HUES48 (cell line): ENCODE measurements around the gene MX1.

ENCODE experiments used
- H3K27ac ChIP-seq: one replicate; pipeline ENCODE4 v1.7.0; 2013; ENCODE audit warnings: low read depth, low read length, inconsistent platforms
- H3K27me3 ChIP-seq: 2 replicates; pipeline ENCODE4 v1.6.1; 2013; ENCODE audit warnings: mild to moderate bottlenecking, low read length; ENCODE audit not compliant: control insufficient read depth, insufficient read depth
- H3K36me3 ChIP-seq: 2 replicates; pipeline ENCODE4 v1.6.1; 2013; ENCODE audit warnings: low read length; ENCODE audit not compliant: control insufficient read depth, insufficient read depth
- H3K4me1 ChIP-seq: 2 replicates; pipeline ENCODE4 v1.6.1; 2013; ENCODE audit warnings: mild to moderate bottlenecking, low read length; ENCODE audit not compliant: control insufficient read depth, insufficient read depth
- H3K4me3 ChIP-seq: 2 replicates; pipeline ENCODE4 v1.5.1; 2013; ENCODE audit warnings: mild to moderate bottlenecking, low read depth, low read length
- H3K9ac ChIP-seq: 2 replicates; pipeline ENCODE4 v1.6.1; 2013; ENCODE audit warnings: mild to moderate bottlenecking, low read depth, low read length, moderate library complexity
- H3K9me3 ChIP-seq: 2 replicates; pipeline ENCODE4 v1.6.1; 2013; ENCODE audit warnings: low read length; ENCODE audit not compliant: control insufficient read depth, insufficient read depth

Gene MX1

GRCh38 chr21:41396558-41397075, 29.4 kb upstream of the MX1 start:
- Histone ChIP-seq H3K9me3 (no peaks in the 10 kb centered on the region), H3K27me3 (no peaks in the 10 kb centered on the region), H3K9ac (no peak overlapping the region)

GRCh38 chr21:41397471-41397891, 28.6 kb upstream of the MX1 start:
- Histone ChIP-seq H3K9me3 (no peaks in the 10 kb centered on the region), H3K4me1 (0 out of 2 replicates have a peak, but pooled peaks cover 8% of the 10 kb centered on the region), H3K36me3 (no peaks in the 10 kb centered on the region), H3K9ac (no peak overlapping the region), H3K27me3 (no peaks in the 10 kb centered on the region), H3K4me3 (no peak overlapping the region), H3K27ac (no peak overlapping the region)

More at GRCh38 chr21:41396558-41397075, 29.4 kb upstream of the MX1 start:
- Histone ChIP-seq H3K4me1 (0 out of 2 replicates have a peak, but pooled peaks cover 8% of the 10 kb centered on the region), H3K4me3 (no peak overlapping the region), H3K27ac (no peak overlapping the region), H3K36me3 (no peaks in the 10 kb centered on the region)

- no peak overlapping the region for H3K4me3 ChIP-seq
- no peaks in the 10 kb centered on the region for H3K27me3 ChIP-seq
- H3K36me3 ChIP-seq = no peaks in the 10 kb centered on the region
- H3K4me1 ChIP-seq = 0 out of 2 replicates have a peak, but pooled peaks cover 8% of the 10 kb centered on the region
- H3K27ac ChIP-seq = no peak overlapping the region
- H3K9ac ChIP-seq = no peak overlapping the region
- H3K9me3 ChIP-seq = no peaks in the 10 kb centered on the region
These were observed 27.8 kb upstream of the MX1 start for GRCh38 chr21:41398251-41398650.

- Histone ChIP-seq H3K4me3 (no peak overlapping the region), H3K27ac (no peak overlapping the region), H3K27me3 (no peaks in the 10 kb centered on the region), H3K9me3 (no peaks in the 10 kb centered on the region), H3K36me3 (no peaks in the 10 kb centered on the region), H3K4me1 (0 out of 2 replicates have a peak, but pooled peaks cover 8% of the 10 kb centered on the region), H3K9ac (no peak overlapping the region)
These were observed 27.2 kb upstream of the MX1 start for GRCh38 chr21:41398831-41399230.

GRCh38 chr21:41399246-41399800, 26.7 kb upstream of the MX1 start:
- Histone ChIP-seq H3K4me1 (0 out of 2 replicates have a peak, but pooled peaks cover 8% of the 10 kb centered on the region), H3K27me3 (no peaks in the 10 kb centered on the region), H3K27ac (no peak overlapping the region), H3K9me3 (no peaks in the 10 kb centered on the region), H3K9ac (no peak overlapping the region), H3K4me3 (no peak overlapping the region), H3K36me3 (no peaks in the 10 kb centered on the region)

- no peaks in the 10 kb centered on the region for H3K36me3 ChIP-seq
- H3K9me3 ChIP-seq = no peaks in the 10 kb centered on the region
- H3K4me1 ChIP-seq = no peaks in the 10 kb centered on the region
These were observed 23.8 kb upstream of the MX1 start for GRCh38 chr21:41402231-41402630.

GRCh38 chr21:41402796-41403195, 23.2 kb upstream of the MX1 start:
- no peaks in the 10 kb centered on the region for H3K9me3 ChIP-seq
- no peak overlapping the region for H3K9ac ChIP-seq
- H3K27me3 ChIP-seq = no peaks in the 10 kb centered on the region
- no peak overlapping the region for H3K4me3 ChIP-seq
- no peaks in the 10 kb centered on the region for H3K4me1 ChIP-seq
- H3K36me3 ChIP-seq = no peaks in the 10 kb centered on the region
- no peak overlapping the region for H3K27ac ChIP-seq

More at GRCh38 chr21:41402231-41402630, 23.8 kb upstream of the MX1 start:
- Histone ChIP-seq H3K4me3 (no peak overlapping the region), H3K9ac (no peak overlapping the region), H3K27me3 (no peaks in the 10 kb centered on the region), H3K27ac (no peak overlapping the region)

- Histone ChIP-seq H3K36me3 (no peaks in the 10 kb centered on the region), H3K9me3 (no peaks in the 10 kb centered on the region), H3K4me1 (no peaks in the 10 kb centered on the region), H3K4me3 (no peak overlapping the region), H3K27me3 (no peaks in the 10 kb centered on the region), H3K9ac (no peak overlapping the region), H3K27ac (no peak overlapping the region)
These were observed 22.7 kb upstream of the MX1 start for GRCh38 chr21:41403331-41403730.

GRCh38 chr21:41403966-41404365, 22.1 kb upstream of the MX1 start:
- H3K9me3 ChIP-seq = no peaks in the 10 kb centered on the region
- H3K4me1 ChIP-seq = no peaks in the 10 kb centered on the region
- H3K27ac ChIP-seq = no peak overlapping the region
- H3K36me3 ChIP-seq = no peaks in the 10 kb centered on the region
- no peak overlapping the region for H3K9ac ChIP-seq
- no peak overlapping the region for H3K4me3 ChIP-seq
- H3K27me3 ChIP-seq = no peaks in the 10 kb centered on the region

- Histone ChIP-seq H3K9ac (no peak overlapping the region), H3K27ac (no peak overlapping the region), H3K27me3 (no peaks in the 10 kb centered on the region), H3K4me3 (no peak overlapping the region), H3K36me3 (no peaks in the 10 kb centered on the region), H3K4me1 (no peaks in the 10 kb centered on the region), H3K9me3 (no peaks in the 10 kb centered on the region)
These were observed 20.7 kb upstream of the MX1 start for GRCh38 chr21:41405321-41405720.

GRCh38 chr21:41406340-41406739, 19.7 kb upstream of the MX1 start:
- Histone ChIP-seq H3K27me3 (no peaks in the 10 kb centered on the region), H3K9ac (no peak overlapping the region), H3K4me3 (no peak overlapping the region), H3K4me1 (no peaks in the 10 kb centered on the region), H3K36me3 (no peaks in the 10 kb centered on the region), H3K27ac (no peak overlapping the region), H3K9me3 (no peaks in the 10 kb centered on the region)
